GM21737 (cell line): ENCODE data around the gene KLK3.

Source experiments
- ATAC-seq: cut with Tn5 transposase; IDR thresholded peaks from one replicate; pipeline ENCODE4 v1.9.1; 2021; ENCODE audit warnings: mild to moderate bottlenecking, moderate library complexity; ENCODE audit not compliant: unreplicated experiment

The KLK3 gene

DNA sequence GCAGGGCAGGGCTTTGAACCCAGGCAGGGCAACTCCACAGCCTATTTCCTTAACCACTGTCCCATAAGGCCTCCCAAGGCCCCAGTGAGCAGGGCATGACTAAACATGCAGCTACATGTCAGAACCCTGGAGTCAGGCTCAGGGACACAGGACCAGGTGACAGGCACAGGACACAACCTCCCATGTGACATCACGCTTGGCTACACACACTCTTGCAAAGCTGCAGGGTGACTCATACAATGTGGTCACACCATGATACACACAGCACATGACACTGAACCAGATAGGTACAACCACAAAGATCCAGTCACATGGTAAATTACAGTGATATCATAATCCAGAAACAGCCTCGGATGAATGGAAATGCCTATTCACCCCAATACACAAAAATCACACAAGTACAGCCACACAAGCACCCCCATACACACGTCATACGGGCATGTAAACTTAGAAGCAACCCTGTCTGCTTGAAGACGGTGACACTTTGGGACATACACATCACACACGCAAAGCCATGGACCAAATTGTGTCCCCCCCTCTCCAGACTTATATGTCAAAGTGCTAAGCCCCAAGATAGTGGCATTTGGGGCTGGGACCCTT lies 42.0 kb downstream of the KLK3 start:
- ATAC-seq: peak; percentile 75

DNA sequence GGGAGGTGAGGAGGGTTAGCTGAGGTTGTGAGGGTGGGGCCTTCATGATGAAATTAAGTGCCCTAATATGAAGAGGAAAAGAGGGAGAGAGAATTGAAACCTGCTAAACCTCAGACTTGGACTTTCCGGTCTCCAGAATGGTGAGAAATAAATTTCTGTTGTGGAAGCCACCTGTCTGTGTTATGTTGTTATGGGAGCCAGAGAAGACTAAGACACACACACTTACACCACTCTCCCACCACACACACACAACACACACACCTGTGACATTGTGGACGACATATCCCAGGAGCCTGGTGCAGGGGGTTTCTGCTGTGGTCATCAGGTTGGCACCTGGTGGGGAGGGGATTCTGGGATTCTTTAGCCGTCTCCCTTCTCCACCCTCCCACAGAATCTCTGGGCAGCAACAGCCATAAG lies 42.5 kb downstream of the KLK3 start:
- peak; percentile 25 for ATAC-seq

DNA sequence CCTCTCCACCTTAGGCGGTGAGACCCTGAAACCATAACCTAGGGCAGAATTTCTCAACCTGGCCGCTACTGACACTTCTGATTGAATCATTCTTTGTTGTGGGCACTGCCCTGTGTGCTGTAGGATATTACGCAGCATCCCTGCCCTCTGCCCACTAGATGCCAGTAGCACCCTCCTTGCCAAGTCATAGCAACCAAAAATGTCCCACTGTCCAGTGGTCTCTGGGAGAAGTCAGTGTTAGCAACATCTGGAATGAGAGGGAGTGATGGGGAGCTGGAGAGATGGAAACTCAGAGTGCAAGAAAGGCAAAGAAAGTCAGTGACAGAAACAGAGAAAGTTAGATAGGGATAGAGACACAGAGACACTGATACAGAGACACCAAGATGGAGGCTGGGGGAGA lies 42.9 kb downstream of the KLK3 start:
- no peak for ATAC-seq

DNA sequence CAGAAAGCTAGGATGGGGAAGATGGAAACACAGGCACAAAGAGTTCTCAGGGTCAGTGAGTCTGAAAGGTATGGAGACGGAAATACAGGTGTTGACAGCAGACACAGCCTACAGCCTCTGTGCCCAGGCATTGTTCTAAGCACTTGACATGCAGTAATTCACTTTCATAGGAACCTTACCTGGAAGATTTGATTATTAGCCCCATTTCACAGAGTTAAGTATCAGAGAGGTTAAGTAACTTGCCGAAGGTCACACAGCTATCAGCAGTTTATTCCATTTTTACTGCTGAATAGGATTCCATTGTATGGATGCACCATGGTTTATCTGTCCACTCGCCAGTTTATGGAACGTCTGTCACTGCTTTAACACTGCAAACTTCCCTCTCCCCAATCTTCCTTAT lies 43.3 kb downstream of the KLK3 start:
- ATAC-seq: no peak

DNA sequence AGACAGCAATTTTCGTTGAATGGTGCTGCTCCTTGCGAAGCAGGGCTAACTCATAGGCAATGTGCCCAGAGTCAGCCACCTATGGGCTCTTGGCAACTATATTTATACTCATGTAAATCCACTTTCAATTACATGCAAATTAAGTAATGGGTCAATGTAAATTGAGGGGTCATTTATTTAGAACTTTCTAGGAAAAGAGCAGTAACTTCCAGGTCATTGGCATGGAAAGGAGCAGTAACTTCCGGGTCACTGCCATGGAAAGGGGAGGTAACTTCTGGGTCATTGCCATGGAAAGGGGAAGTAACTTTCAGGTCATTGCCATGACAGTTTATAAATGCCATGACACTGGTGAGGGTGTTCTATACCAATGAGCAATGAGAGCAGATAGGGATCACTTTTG lies 44.9 kb downstream of the KLK3 start:
- ATAC-seq: no peak

DNA sequence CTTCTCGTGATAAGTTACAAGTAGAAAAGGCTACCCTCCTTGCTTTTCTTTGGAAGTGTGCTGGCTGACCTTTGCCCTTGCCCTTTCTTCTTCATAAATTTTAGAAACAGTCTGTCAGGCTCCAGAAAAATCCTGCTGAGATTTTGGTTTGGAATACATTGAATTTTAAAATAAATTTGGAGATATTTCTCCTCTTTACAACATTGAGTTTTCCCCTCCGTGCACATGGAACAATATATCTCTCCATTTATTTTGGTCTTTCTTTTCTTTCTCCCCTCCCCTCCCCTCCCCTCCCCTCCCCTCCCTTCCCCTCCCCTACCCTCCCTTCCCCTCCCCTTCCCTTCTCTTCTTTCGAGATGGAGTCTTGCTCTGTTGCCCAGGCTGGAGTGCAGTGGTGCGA lies 47.9 kb downstream of the KLK3 start:
- no peak for ATAC-seq

DNA sequence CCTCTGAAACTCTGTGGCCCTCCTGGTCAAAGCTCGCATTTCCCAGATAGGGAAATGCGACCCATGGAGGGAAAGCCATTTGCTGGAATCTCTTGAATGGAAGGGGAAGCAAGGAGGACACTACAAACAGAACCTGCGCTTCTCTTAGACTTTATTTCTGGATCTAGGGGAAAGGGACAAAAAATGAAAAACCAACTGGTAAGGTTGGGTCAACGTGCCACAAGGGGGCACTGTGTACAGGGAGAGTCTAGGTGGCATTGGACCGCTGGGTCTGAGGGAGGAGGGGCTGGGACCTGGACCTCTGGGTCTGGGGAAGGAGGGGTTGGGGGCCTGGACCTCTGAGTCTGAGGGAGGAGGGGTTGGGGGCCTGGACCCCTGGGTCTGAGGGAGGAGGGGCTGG lies 51.5 kb downstream of the KLK3 start:
- no peak for ATAC-seq

DNA sequence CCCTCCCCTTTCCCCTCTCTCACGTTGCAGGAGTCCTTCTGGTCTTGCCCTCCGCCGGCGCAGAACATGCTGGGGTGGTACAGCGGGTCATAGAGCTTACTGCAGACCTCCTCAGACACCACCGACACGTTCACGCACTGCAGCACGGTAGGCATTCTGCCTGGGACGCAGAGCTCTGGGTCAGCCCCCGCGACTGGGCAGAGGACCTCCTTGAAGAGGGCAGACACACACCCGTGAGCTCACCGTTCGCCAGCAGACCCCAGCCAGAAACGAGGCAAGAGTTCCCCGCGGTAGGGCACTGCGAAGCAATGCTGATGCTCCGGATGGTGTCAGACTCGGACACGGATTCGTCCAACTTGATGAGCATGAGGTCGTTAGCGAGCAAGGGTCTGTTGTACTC lies 53.6 kb downstream of the KLK3 start:
- ATAC-seq: no peak

DNA sequence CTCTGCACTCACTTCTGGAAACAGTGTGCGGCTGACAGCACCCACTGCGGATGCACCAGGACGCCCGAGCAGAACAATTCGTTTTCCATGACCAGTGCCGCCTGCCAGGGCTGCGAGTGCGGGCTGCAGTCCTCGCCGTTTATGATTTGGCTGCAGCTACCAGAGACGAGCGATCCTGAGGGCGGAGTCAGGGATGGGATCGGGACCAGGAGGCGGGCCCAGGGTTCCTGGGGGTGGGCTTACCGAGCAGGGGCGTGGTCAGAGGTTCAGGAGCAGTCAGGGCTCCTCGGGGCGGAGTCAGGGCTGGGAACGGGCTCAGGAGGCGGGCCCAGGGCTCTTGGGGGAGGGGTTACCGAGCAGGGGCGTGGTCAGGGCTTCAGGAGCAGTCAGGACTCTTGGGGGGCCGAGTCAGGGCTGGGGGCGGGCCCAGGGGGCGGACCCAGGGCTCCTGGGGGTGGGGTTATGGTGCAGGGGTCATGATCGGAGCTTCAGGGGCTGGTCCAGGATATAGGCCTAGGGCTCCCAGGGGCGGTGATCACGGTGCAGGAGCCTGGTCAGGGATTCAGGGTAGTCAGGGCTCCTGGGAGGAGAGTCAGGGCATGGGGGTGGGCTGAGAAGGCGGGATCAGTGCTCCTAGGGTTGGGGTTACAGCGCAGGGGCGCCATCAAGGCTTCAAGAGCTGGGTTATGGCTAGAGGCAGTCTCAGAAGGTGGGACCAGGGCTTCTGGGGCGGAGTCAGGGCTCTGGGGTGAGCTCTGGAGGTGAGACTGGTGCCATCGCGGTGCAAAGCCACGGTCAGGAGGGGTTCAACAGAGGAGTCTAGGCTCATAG lies 54.7 kb downstream of the KLK3 start:
- ATAC-seq: no peak
